Right lung (tissue), 5 donors: ENCODE measurements around the gene STXBP3. TPM values are rescaled to one million over a fixed set of nuclear protein-coding genes. Genes with fewer than 3 reads are reported as not detected.

Experiments
- DNase-seq, 2 donors: peaks; one replicate each; pipeline ENCODE4 v3.0.0-alpha.2; 2013
- polyA plus RNA-seq, 5 donors: library from polyadenylated mRNA; unstranded; fragments of 120-200 nt; gene quantifications; one replicate each; pipeline versions ENCODE4 v1.2.1 to v1.2.3, GENCODE V29; 2013; ENCODE audit warnings: inconsistent platforms in 1 of 5, low replicate concordance in 1 of 5; ENCODE audit not compliant: insufficient read length in 5 of 5, insufficient read depth in 1 of 5

STXBP3 gene
- polyA plus RNA-seq, 5 donors: 44.1 to 65.6 (median 51.6) TPM

DNA sequence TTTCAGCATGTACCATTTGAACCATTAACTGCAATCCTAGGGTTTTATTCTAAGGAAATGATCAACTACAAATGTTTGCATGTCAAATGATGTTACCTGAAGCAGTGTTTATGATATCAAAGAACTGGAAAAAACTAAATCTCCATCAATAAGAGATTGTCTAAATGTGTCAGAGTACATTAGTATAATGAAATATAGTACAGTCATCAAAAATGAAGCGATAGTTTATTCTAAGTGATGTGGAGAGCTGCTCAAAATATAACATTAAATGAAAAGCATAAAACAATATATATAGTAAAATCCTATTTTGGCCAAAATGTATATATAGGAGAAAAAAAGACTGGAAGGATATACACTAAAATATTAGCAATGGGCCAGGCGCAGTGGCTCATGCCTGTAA, 86.5 kb downstream of the STXBP3 start:
- no peak for DNase-seq

DNA sequence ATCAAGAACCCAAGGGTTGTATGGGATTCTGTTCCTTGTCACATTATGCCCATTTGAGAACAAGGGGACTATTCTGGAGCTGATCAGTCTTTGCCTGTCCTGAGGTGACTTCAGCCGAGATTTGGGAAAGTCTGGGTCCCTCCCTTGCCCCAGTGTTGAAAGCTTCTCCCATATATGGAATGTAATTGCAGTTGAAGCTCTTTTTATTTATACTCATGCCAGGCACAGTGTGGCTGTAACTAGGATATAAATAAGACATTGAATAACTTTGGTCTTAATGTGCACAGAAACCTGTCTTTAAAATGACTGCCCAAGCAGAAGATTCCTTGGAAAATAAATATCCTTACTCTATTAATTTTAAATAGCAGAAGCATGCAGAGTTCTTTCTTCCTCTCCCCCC, 95.2 kb downstream of the STXBP3 start:
- no peak for DNase-seq

DNA sequence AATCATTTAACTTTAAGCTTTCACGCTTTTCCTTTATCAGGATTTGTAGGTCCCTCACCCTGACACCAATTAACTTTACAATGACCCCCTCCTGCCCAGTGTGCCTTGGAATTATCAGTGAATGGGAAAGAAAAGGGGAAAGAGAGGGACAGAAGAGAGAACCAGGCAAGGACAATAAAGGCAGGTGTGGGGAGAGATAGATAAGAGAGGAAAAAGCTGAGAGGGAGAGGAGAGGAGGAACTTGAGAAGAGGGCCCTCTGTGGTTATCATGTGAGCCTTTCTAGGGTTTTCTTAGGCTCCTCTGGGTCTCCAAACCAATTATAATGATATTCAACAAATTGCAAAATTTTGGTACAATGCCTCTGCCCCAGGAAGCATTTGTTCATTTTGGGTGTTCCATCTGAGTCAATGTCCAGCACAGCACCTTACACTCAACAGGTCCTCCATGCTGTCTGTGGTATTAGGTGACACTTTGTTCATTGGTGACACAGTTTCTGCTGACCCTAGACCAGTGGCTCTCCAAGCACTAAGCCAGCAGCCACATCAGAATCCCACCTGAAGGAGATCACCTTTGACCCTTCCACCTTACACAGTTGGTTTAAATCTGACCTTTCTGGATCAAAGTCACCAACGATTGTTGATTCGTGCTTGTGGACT, 96.2 kb downstream of the STXBP3 start:
- no peak for DNase-seq

DNA sequence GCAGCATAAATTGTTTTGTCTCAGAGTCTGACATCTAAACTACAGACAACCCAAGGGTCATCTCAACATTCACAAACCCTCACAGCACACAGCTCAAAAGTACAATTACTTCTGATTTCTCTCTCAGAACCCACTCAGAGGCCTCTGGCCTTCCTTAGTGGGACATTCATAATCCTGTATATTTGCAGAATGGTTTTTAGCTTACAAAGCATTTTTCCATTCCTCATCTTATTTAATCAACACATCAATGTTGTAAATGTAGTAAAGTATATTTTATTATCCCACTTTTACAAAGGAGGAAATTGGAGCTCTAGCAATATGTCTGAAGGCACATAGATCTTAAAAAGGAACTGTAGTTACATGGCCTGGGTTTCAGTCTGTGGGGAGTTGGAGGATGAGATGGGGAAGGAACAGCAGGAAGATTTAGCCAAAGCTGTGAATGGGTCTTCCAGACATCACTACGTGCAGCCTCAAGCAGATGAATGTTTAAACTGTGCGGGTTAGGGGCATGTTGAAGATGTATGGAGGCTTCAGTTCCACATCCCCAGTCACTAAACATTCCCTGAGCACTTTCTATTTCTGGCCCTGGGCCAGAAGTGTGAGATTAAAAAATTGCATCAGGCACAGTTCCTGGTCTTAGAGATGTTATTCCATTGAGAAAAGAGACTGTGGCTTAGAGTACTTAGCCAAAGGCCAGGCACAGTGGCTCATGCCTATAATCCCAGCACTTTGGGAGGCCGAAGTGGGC, 97.1 kb downstream of the STXBP3 start:
- no peak for DNase-seq

DNA sequence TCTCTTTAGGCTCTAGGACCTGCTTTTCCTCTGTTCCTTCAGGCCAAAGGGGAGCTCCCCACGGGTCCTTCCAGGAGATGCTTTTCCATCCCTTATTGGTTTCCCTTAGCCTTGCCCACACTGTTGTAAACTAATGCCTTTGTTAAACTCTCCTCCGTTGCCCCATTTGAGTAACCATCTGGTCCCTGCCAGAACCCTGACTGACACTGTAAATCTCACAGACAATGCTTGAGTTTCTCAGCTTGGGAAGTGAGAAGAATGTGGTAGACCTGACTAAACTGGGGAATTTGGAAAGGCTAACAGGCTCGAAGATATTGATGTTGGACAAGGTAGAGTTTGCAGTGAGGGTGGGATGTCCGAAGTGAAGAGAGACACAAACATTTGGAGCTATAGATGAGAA, 99.0 kb downstream of the STXBP3 start:
- DNase-seq: no peak

DNA sequence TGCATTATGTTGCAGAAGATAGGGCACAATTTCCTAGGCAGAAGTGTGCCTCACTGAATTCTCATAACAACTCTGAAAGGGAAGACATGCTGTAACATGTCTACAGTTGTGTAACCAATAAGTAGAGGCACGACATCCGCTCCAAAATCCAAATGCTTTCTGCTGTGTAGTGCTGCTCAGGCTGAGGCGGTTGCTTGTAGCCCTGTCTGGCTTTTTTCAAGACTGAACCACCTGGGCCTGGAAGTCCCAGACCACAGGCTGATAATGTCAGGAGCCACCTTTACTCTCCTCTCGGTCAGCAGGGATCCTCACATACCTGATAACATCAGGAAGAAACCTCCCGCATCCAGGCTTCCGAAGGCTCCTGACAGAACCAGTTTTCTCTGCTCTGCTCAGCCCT, 99.5 kb downstream of the STXBP3 start:
- DNase-seq: no peak

DNA sequence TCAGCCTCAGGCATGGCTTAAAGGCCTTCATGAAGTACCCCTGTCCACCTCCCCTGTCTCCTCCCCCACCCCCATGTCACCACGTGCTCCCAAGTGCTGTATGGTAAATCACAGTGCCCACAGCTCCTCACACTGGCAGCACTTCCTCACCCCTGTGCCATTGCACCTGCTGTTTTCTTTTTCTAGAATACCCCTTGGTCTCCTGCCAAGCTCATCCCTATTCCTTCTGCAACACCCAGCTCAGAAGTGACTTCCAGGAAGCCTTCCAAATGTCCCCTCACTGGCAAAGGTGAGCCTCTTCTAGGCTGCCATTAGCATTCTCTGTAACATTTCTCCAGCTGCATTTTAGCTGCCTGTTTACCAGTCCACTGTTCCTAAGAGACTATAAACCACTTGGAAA, 101.0 kb downstream of the STXBP3 start:
- DNase-seq: no peak

DNA sequence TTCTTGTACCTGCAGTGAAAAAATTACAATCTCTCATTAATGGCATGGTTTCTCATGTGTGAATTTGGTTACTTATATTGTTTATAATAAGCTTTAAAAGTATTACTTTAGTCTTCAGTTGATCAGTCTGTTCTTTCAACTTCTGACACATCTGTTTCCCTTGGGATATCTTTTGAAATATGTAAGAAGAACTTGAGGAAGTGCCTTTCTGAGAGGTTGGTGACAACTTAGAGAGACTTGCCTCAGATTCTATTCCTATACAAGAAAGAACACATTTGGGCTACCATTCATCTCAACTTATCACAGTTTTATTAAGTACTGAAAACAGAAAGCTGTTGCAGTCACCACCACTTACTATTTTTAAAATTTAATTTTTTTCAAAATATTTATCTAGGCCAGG, 102.3 kb downstream of the STXBP3 start:
- no peak for DNase-seq

DNA sequence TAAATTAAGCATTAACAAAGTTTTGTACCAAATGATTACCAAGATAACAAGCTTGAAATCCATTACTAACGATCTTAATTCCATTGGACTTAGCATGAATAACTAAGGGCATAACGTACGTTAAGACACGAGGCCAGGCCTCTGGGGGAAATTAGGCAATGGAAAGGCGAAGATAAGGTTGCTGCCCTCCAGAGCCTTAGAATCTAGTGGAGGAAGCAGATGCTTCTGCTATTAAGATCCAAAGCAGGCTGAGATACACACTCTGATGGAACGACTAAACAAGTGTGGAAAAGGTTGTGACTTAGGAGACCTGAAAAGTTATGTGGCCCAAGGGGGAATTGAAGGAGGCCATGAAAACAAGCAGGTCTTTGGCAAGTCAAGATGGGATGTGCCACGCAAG, 104.5 kb downstream of the STXBP3 start:
- DNase-seq: no peak

DNA sequence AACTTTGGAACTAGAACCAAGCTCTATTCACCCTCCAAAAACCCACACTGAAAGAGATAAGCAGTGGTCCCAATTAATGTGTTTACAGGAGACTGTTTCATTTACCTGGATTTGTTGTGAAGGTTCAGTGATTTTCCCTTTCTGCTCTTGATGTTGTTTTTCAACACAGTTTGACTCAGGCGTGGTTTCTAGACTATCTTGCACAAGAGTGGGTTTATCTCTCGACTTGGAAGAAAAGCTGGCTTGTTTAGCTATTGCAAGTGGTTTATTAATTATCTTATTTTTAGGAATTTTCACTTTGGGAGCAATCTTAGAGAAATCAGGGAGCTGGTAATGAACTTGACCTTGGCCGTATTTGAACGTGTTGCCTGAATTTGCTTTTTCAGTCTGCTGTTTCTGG, 105.1 kb downstream of the STXBP3 start:
- DNase-seq: no peak

DNA sequence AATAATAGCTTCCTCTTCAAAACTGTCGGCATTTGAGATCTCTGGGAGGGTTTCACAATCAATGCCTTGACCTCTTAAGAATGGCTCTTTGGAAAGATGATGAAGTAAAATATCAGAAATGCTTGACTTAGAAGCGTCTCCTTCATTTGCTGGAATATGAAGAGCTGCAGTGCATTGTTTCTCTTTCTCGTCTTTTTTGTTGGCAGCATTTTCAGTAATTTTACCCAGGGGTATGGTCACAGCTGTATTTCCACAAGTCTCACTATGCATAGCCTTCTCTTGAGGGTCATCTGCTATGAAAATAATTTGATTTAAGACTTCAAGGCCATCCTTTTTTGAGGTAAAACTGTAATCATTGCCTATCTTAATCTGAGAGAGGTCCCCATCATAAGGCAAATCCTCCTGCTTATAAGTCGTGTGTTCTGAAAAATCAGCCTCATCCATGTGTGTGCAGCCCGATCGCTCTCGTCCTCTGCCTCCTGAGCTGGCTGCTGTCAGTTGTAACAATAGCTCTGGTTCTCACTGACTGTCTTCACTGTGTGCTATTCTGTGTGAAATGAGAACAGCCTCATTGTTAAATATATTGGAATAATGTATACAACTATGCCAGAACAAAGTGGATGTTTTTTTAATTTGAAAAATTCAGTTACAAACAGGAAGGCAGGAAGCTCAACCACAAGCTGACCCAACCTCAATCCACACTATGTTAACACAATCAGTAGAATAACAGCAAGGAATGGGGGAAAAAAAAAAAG, 105.9 kb downstream of the STXBP3 start:
- DNase-seq: no peak

DNA sequence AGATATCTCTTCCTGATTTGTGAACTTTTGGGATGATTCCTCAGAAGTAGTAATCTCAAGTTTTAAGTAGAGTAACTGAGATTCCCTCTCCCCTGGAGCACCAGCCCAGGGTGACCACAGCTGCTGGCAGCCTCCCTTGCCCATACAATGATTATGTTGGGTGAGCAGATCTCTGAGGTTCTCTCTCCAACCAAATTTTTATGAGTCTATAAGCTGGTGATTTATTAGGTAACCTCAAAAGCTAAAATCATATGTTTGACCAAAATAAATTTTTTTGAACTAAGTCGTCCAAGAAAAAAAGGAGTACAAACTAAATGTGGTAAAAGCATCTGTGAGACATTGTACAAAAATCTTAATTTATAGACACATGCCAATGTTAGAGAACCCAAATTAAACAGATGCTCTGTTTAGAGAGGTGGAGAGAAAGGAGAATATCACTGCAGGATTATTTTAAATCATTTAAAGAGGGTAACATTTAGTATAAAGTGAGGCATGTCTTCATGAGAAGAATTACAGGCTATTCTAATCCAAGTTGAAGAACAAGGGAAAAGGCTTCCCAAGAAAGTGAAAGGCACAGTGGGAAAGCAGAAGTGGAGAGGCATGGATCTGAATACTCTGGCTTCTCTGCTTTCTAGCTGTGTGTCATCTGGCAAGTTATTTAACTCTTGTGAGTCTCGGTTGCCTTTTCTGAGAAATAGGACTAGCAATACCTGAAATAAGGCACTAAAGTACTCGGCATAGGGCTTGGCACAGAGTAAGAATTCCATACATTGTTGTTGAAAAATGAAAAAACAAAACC, 107.9 kb downstream of the STXBP3 start:
- DNase-seq: no peak

DNA sequence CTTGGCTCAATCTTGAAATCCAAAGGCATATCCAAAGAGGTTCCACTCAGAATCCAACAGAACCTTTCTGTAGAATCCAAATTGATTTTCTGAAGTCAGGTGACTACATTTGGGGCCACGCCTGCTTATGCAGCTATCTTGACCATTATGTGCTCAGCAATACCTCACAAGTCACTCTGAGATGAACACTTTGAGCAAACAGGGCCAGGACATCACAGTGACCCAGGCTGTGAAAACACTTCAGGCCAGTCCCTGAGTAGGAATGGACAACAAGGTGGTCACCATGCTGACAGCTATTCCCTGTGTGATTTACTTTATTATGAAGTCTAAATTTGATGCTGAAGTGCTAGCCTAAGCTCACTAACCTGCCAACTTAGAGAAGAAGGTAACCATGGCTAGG, 110.5 kb downstream of the STXBP3 start, which contains the start of gene AKNAD1:
Gene AKNAD1, minus strand, starts transcription at position 101 of the 400 bp plus-strand sequence. CDS start 4,430 bp downstream, outside the sequence.
- no peak for DNase-seq

DNA sequence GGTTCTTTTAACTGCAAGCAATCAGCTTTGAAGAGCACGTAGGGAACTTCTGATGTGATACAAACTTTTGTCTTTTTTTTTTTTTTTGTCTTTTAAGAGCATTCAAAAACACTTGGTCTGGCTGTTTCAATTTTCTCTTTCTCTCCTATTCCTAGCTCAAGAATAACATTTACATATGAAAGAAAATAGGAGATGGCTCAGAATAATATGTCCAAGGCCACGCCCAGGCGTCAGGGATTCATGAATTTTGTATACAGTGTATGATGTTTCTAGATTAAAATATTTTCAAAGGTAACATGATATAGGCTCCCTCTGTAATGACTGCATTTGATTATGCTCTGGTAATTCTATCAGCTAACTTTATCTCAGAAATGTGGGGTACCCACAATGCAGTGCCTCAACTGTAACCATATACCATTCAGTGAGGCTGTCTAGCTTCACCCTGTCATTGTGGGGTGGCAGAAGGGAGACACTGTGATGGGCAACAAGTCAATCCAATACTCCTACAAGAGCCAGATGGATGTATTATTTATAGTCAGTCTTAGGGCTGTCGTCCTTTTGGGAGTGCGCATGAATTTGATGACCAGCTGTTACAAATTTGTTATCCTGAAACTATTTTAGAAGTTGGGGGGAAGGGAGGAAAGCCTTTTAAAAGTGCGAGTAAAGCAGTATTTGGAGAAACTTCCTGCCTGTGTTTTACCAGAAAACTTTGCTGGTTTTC, 111.9 kb downstream of the STXBP3 start:
- DNase-seq: no peak

Other genes starting within 250 kb of the STXBP3 start
- gene EEIG2, start 186.6 kb upstream of the STXBP3 start, polyA plus RNA-seq: 10 to 100 TPM; 22.9 to 40.7 (median 31.1) TPM
- 10 to 100 TPM; 10.8 to 14.8 (median 11.4) TPM for gene HENMT1, start 85.6 kb upstream of the STXBP3 start, polyA plus RNA-seq
- gene PRPF38B, start 54.4 kb upstream of the STXBP3 start, polyA plus RNA-seq: 10 to 100 TPM; 73.6 to 96.1 (median 94.9) TPM
- under 1 TPM in 1 of 5 donors, not detected in 4; 0.04 TPM for gene FNDC7, start 33.8 kb upstream of the STXBP3 start, polyA plus RNA-seq
- gene AKNAD1, start 110.4 kb downstream of the STXBP3 start, polyA plus RNA-seq: under 1 TPM in 4 of 5 donors, not detected in 1; 0.41 to 0.78 (median 0.57) TPM
- 10 to 100 TPM; 20.8 to 40.2 (median 29.0) TPM for gene GPSM2, start 130.3 kb downstream of the STXBP3 start, polyA plus RNA-seq
- gene CLCC1, start 216.8 kb downstream of the STXBP3 start, polyA plus RNA-seq: 10 to 100 TPM; 33.5 to 57.5 (median 45.1) TPM